Measurements from ENCODE around the gene SFT2D3. TPM values are rescaled to one million over a fixed set of nuclear protein-coding genes. Genes with fewer than 3 reads are reported as not detected.

Gene SFT2D3
- total RNA-seq, 3 donors from 2014 or later, result 5.1 to 8.8 (median 8.1) TPM

DNA sequence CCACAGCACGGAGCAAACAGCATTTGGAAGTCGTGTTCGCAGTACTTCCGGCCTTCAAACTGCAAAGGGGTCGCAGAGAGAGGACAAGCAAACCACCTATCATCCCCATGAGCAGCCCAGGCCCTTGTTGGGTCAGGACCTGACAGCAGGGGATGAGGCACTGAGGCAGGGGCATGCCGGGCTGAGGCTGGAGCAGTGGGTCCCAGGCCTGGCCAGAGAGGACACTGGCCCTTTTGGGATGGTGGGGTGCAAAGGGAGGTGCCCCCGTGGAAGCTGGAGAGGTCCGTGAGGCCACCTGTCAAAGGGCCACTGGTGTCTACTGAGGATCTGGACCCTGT, 46.5 kb upstream of the SFT2D3 start:
- H3K4me3 ChIP-seq, result no peak overlapping the region
- ATAC-seq (no peak), DNase-seq (no peak)
- intact Hi-C loops (cut with DNase I, micrococcal nuclease), result no loop called here
- no peaks in the 10 kb centered on the region for H3K36me3 ChIP-seq (ENCODE audit: low read depth)
- H3K9me3 ChIP-seq, result no peaks in the 10 kb centered on the region
- H3K4me1 ChIP-seq (ENCODE audit: low read depth), result no peaks in the 10 kb centered on the region
- TF ChIP-seq, protein P1, sequence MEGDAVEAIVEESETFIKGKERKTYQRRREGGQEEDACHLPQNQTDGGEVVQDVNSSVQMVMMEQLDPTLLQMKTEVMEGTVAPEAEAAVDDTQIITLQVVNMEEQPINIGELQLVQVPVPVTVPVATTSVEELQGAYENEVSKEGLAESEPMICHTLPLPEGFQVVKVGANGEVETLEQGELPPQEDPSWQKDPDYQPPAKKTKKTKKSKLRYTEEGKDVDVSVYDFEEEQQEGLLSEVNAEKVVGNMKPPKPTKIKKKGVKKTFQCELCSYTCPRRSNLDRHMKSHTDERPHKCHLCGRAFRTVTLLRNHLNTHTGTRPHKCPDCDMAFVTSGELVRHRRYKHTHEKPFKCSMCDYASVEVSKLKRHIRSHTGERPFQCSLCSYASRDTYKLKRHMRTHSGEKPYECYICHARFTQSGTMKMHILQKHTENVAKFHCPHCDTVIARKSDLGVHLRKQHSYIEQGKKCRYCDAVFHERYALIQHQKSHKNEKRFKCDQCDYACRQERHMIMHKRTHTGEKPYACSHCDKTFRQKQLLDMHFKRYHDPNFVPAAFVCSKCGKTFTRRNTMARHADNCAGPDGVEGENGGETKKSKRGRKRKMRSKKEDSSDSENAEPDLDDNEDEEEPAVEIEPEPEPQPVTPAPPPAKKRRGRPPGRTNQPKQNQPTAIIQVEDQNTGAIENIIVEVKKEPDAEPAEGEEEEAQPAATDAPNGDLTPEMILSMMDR (IDR thresholded peaks at IDR 0.05), result no peak

DNA sequence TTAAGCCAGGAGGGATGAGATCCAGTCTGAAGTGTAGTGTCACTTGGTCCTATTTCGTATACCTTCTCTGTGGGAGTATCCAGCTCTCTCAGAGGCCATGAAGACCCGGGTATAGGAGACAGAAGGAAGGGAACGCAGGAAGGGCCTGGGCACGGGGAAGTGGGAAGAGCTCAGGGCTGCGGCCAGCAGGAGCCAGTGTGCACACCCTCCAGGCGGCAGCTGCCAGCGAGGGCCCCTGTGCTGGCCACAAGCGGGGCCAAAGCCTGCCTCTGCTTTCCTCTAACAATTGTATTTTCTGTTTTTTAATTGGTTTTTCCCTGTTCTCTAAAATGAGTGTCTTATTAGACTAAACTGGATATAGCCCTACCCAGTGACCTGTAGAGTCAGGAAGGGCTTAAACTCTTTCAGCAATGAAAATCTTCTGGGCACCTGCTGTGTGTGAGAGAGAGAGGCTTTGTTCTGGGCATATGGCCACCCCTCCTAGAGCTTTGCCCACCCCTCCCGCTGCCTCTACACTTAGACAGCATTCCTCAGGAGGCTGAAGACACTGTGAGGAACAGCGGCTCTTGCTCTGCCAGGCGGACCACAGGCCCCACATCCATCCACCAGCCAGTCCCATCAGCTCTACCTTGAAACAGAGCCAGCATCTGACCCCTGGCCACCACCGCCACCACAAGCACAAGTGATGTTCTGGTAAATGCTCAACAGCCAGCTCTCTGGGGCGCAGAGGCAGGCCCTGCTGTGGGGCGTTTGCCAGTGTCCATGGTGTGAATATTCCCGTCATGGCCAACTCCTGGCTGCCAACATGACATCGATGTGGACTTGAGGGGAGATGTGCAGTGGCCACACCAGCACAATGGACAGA, 45.9 kb upstream of the SFT2D3 start:
- no peaks in the 10 kb centered on the region for H3K9me3 ChIP-seq
- ATAC-seq, result no peak
- TF ChIP-seq, protein P1 (IDR thresholded peaks at IDR 0.05), result no peak
- intact Hi-C loops (cut with DNase I, micrococcal nuclease), result no loop called here
- DNase-seq, result peak in 1 of 3 donors; percentile 33
- H3K4me1 ChIP-seq (ENCODE audit: low read depth), result no peaks in the 10 kb centered on the region
- H3K4me3 ChIP-seq, result no peak overlapping the region
- no peaks in the 10 kb centered on the region for H3K36me3 ChIP-seq (ENCODE audit: low read depth)

DNA sequence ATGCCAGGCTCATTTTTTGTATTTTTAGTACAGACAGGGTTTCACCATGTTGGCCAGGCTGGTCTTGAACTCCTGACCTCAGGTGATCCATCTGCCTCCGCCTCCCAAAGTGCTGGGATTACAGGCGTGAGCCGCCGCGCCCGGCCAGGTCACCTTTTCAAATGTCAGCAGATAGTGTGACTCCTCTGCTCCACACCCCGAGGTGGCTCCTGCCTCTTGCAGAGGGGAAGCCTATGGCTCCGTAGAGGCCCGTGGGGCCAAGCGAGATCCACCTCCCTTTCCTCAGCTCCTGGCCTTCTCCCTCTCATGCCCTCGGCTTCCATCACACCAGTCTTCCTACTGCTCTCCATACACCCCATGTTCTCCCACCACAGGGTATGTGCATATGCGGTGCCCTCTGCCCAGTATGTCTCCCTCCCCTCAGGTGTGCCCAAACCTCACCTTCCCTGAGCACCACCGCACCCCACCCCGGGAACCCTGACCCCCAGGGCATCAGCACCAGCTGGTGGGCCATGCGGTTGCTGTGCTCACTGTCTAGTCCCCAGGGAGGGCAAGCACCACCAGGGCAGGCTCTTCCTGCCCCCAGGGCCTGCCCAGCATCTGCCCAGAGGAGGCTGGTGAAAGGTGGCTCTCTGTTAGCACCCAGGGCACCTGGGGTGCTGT, 44.6 kb upstream of the SFT2D3 start:
- DNase-seq (no peak), ATAC-seq (no peak)
- H3K9me3 ChIP-seq, result no peaks in the 10 kb centered on the region
- no peaks in the 10 kb centered on the region for H3K36me3 ChIP-seq (ENCODE audit: low read depth)
- TF ChIP-seq, protein P1 (IDR thresholded peaks at IDR 0.05), result no peak
- intact Hi-C loops (cut with DNase I, micrococcal nuclease), result no loop called here
- no peaks in the 10 kb centered on the region for H3K4me1 ChIP-seq (ENCODE audit: low read depth)
- H3K4me3 ChIP-seq, result no peak overlapping the region

DNA sequence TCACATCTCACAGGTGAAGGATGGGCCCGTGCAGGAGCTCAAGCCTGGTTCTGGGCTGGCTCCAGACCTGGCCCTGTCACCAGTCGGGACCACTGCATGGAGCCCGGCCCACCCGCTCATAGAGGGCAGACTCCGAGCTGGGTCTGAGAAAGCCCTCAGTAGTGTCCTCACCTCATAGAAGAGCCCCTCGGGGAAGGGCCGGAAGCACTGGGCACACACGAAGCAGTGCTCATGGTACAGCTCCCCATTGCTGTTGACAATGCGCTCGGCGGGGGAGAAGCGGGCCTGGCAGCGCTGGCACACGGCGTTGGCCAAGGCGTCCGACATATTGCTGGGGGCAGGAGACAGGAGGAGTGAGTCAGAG, 44.1 kb upstream of the SFT2D3 start:
- Histone ChIP-seq H3K4me3 (no peak overlapping the region), H3K9me3 (no peaks in the 10 kb centered on the region), H3K4me1 (ENCODE audit: low read depth) (no peaks in the 10 kb centered on the region), H3K36me3 (ENCODE audit: low read depth) (no peaks in the 10 kb centered on the region)
- peak in 1 of 3 donors; percentile 38 for DNase-seq
- intact Hi-C loops (cut with DNase I, micrococcal nuclease), result no loop called here
- no peak for ATAC-seq
- TF ChIP-seq, protein P1 (IDR thresholded peaks at IDR 0.05), result no peak

DNA sequence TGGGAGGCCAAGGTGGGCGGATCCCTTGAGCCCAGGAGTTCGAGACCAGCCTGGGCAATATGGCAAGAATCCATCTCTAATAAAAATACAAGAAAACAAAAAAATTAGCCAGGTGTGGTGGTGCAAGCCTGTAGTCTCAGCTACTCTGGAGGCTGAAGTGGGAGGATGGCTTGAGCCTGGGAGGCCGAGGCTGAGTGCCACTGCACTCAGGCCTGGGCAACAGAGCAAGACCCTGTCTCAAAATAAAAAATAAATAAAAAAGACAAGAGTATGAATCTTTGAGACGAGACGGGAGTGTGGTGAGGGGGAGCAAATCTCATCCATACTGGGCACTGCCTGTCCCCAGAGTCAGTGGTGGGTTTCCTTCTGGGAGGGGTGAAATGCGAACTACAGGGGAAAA, 43.2 kb upstream of the SFT2D3 start:
- DNase-seq, result no peak
- H3K36me3 ChIP-seq (ENCODE audit: low read depth), result no peaks in the 10 kb centered on the region
- H3K4me1 ChIP-seq (ENCODE audit: low read depth), result no peaks in the 10 kb centered on the region
- intact Hi-C loops (cut with DNase I, micrococcal nuclease), result no loop called here
- TF ChIP-seq, protein P1 (IDR thresholded peaks at IDR 0.05), result no peak
- no peaks in the 10 kb centered on the region for H3K9me3 ChIP-seq
- no peak overlapping the region for H3K4me3 ChIP-seq
- ATAC-seq, result no peak
